CD4-positive, alpha-beta T cell treated with Interleukin-1 beta for 1 hour (primary cell): ENCODE measurements around the gene RFNG.

Experiments used
- DNase-seq, 2 donors: peaks; one replicate each; pipeline ENCODE4 v3.0.0-alpha.2; 2020 to 2022

RFNG gene

DNA sequence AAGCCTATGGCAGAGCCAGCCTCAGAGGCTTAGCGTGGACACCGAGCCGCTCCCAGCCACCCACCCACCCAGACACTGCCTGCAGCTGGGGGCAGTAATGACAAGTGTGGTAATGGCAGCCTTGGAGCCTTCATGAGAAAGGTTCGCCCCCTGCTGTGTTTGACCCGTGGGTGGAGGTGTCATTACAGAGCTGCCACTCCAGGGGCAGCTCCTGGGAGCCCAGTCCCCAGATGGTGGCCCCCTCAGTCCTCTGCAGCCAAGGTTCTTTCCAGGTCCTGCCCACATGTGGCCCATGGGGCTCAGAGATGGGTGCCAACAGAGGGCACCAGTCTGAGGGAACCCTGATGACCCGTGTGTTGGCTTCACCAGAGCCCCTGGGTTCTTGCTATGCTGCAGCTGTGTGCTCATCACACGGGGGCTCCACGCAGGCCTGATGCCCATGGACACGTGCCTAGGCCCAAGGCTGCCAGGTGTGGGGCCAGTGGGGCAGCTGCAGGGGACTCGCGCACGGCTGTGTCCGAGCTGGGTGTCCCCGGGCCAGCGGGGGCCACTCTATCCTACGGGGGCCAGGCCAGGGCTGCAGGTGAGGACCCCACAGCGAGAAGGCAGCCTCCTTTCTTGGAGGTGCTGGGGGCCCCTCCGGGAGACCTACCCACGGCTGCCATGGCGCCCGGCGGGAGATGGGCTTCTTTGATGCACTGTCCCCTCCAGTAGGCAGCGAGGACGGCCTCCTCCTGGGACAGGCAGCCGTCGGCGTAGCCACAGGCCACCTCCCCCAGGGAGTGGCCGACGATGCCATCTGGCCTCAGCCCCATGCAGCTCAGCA is 38.3 kb upstream of the RFNG start:
- DNase-seq = no peak

DNA sequence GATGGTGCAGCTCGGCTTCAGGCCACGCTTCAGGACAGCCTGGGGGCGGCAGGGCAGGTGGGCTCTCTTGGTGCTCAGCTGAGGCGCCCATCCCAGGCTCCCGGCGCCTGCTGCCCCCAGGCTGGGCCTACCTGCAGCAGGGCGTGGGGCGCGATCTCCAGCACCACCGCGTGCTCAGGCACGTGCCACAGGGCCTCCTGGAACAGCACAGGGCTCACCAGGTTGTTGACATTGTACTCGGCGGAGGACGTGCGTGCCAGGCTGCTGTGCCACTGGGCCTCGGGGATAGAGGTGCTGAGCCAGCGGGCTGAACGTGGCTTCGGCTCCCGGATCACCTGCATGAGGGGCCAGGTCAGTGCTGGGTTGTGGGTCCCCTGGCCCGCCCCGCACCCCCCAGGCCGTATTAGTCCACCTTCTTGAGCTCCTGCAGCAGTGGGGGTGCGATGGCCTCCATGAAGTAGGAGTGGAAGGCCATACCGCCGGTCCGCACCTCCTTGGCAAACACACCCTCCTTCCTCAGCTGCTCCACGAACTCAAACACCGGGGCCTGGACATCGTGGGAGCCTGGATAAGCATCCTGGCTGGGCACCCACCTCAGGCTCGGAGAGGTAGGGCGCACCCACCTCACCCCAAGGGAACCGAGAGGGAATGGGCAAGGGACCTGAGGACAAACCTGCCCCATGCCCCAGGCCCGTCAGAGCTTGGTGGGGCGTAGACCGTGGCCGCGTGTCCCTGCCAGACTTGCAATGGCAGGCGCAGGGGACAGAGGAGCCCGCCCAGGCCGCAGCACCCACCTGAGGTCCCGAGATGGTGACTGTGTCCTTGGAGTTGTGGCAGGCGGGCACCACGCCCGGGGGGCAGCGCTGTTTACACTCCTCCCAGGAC is 37.5 kb upstream of the RFNG start:
- DNase-seq = no peak

DNA sequence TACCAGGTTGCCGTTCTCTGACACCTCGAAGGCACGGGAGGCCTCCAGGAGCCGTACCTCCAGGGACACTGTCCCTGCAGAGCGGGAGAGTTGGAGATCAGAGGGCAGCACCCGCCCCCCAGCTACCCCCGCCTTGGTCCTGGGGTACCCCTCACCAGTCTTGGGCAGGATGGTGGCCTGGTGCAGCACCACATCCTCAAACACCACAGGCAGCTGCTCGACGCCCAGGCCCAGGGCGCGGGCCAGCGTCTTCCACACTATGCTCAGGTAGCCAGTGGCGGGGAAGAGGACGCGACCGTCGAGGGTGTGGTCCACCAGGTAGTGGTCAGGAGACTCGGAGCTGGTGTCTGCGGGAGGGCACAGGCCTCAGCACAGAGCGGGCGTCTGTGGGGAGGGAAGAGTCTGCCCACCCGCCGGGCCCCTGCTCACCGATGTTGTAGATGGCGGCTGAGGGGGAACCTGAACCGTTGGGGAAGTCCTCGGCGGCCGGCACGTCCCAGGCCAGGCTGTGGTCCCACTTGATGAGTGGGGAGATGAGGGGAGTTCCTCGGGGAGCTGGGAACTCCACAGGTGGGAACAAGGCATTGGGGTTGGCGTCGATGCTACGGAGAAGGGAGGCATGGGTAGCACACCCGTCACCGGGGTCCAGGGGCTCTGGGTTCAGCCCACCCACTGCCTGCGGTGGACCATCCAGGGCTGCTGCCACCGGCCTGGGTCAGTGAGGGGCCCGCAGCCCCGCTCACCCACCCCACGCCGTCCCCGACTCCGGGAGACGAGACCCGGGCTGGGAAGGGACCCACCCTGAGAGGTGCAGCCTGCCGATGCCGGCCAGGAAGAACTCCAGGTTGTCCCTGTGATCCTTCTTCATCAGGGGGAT is 36.6 kb upstream of the RFNG start:
- DNase-seq = no peak

DNA sequence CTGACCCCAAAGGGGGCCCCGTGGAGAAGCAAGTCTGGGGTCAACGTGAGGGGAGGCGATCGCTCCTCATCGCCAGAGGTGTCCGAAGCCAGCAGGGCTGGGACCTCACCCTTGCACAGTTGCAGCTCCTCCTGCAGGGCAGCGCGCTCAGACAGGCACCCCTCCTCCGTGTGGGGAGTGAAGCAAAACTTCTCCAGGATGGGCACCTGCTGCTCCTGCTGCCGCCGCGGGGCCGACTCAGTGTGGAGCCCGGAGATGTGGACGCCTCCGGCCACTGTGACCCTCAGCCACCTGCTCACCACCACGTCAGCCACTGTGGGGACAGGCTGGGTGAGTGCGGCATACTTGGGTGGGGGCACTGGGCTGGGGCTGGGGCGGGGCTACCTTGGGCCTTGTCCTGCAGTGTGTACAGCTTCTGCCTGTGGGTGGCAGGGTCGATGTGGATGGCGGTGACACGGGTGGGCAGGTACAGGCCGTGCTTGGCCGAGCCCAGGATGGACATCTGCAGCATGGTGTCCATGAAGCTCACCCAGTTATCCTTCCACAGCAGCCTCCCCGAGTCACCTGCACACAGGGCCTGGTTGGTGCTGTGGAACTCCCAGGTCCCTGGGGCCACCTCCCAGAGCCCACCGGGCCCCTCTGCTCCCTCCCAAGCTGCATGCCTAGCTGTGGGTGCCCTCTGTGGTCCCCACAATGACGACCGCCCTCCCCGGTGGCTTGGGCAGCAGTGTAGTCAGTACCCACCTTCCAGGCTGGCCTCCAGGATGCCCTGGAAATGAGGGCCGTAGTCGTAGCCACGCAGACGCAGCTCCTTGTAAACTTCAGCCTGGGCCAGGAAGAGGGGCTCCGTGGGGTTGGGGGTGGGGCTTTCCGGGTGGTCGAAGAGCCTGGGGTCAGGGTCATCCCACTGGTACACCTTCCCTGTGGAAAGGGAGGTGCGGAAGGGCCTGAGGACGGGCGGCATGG is 35.6 kb upstream of the RFNG start:
- DNase-seq = no peak

DNA sequence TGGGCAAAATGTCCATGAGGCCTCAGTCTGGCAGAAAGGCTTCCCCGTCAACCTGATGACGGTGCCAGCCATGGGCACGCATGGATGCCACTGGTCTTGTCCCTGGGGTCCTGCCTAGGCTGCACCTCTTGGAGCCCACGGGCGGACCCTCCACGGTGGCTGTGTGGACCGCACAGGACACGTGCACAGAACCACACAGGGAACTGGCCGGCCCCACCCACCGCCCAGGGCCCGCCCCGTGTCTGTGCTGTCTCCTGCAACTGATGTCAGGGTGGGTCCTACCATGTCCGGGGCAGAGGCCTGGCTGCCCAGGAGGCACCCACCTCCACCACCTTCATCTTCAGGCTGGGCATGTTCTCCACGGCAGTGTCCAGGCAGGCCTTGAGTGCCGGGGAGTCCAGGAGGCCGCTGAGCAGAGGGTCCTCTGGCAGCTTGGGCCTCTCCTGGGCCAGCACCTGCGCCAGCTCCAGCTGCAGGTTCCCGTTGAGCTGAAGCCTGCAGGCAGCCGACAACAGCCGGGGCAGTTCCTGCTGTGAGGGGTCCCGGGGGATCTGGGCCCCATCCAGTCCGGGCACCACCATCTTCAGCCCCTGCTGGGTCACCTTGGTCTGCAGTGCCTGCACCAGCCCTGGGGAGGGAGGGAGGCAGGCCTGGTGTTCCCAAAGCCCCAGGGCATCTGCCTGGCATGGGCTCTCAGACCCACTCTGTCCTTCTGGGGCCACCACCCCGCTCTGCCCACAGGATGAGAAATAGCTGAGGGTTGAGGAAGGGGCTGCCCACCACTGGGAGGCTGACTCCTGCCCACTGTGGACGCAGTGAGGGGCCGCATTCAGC is 34.5 kb upstream of the RFNG start:
- DNase-seq = no peak

DNA sequence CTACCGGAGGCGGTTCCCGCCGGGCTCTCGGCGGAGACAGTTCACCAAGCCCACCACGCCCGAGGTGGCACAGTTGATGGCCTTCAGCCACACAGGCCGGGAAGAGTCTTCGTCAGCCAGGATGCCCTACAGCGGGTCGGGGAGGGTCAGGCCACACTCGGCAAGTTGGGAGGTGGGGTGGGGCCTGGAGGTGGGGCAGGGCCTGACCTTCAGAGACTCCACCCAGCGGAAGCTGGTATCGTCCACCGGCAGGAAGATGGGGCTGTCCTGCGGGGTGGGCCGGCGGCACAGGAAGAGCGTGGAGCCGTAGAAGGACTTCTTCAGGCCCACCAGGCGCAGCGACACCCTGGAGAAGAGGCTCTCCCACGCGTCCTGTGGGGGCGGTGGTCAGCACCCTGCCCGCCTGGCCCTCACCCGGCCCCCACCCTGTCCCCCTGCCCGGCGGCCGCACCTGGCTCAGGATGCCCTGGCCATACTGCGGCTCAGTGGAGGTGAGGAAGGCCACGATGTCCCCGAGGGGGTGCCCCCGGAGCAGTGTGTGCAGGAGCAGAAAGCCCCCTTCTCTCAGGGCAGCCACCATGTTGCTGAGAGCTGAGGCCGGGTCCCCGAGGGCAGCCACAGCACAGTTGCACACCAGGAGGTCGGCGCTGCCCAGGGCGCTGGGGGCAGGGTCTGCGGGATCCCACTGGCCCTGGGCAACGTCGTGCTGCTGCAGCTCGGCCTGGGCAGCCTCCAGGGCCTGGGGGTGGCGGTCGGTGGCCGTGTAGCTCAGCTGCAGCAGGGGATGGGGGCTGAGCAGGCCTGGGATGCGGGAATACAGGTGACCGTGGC is 33.6 kb upstream of the RFNG start:
- DNase-seq = no peak

DNA sequence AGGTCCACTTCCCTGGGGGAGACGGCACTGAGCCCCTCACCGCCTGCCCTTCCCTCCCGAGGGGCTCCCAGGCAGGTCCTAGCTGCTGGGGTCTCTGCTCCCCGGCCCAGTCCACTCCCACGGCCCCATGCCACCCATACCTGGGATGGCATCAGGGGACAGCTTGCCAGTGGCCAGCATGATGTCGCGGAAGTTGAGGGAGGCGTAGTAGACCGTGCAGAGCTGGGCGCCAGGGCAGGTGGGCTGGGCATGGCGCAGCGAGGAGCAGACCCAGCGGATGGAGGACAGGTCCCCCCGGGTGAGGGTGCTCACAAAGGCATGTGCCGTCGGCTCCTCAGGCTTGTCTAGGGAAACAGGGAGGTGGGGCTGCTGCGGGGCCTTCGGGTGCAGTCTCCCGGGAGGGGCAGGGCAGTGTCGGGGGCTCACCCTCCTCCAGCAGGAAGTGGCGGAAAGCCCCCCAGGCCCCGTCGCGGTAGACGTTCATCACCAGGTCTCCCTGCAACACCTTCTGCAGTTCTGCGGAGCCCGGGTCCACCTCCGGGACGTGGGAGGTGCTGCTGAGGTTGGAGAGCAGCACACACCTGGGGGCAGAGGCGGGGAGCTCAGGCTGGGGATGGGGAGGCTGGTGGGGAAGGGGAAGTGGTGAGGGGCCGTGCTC is 32.9 kb upstream of the RFNG start:
- DNase-seq = no peak

DNA sequence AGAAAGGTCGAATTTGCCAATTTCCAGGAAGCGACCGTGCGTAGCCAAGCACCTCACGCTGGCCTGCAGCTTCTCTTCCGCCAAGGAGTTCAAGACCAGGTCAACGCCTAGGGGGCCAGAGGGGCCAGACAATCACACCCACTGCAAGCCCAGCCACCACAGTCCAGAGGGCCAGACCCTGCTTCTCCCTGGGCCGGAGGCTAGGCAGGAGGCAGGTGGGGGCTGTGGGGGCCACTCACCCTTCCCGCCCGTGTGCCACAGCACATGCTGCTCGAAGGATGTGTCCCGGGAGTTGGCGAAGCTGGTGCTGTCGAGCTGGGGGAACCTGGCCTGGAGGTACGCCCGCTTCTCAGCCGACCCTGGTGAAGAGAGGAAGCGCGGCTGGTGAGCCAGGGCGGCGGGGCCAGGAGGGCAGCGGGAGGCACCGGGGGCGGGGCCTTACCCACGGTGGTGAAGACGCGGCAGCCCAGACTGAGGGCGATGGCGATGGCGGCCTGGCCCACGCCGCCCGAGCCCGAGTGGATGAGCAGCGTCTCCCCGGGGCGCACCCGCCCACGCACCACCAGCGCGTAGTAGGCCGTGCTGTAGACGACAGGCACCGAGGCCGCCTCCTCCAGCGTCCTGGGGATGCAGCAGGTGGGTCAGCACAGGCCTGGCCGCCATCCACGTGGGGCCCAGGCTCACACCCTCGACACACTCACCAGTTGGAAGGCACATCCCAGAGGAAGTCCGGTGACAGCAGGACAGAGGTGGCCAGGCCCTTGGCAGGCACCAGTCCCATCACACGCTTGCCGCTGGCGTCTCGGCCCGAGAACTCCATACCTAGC is 32.1 kb upstream of the RFNG start:
- DNase-seq = no peak

DNA sequence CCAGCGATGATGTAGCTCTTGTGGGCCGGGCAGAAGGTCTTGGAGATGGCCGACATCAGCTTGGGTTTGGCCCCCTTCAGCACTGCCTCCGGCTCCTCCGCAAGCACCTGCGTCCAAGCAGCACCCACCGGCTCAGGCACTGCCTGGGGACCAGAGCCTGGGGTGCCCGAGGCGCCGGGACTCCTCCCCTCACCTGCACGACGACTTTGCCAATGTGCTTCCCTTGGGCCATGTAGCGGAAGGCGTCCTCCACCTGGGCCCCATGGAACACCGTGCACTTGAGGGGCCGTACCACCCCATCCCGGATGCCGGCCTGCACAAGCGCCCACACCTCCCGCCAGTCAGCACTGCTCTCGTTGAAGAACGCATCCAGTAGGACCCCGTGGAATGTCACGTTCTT is 31.4 kb upstream of the RFNG start:
- DNase-seq = no peak

DNA sequence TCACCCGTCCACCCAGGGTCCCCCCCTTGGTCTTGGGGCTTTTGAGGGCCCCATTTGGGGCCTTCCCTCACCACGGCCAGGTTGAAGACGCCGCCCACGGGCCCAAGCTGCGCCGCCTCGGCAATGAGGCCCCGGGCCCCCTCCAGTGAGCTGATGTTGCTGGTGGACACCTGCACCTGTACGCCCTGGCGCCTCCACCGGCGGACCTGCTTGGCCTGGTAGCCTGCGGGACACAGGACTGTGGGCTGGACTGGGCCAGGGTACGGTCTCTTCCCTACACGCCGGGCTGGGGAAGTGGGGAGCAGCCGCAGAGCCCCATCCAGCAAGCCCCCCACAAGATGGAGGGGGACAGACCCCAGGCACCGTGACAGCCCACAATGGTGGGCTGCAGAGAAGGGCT is 30.8 kb upstream of the RFNG start:
- no peak for DNase-seq

DNA sequence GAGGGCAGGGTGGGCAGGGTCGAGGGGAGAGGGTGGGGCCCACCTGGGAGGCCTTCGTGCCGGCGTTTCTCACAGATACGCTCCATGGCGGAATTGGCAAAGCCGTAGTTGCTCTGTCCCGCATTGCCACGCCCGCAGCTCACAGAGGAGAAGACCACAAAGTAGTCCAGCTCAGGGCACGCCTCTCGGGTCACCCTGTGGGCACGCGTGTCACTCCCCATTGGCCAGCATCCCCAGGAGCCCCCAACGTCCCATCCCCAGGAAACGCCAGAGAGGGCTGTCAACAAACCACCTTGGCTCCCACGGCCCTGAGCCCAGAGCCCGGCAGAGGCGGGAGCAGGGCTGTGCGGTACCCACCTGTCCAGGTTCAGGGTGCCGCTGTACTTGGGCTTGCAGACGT is 30.4 kb upstream of the RFNG start:
- no peak for DNase-seq

DNA sequence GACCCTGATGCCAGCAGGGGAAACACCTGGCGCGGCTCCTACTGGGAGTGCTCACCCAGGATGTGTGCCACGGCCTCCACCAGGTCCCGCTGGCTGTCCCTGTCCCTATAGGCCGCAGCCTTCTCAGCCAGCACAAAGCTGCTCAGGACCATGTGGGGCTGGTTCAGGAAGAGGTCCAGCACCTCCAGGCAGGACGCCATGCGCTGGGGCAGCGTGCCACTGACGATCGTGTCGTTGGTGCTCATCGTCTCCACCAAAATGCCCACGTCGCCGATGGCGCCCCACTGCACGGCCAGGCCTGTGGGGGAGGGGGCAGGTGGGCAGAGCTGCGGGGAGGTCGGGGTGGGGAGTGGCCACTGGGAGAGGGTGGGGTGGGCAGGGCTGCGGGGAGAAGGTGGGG is 29.9 kb upstream of the RFNG start:
- no peak for DNase-seq

DNA sequence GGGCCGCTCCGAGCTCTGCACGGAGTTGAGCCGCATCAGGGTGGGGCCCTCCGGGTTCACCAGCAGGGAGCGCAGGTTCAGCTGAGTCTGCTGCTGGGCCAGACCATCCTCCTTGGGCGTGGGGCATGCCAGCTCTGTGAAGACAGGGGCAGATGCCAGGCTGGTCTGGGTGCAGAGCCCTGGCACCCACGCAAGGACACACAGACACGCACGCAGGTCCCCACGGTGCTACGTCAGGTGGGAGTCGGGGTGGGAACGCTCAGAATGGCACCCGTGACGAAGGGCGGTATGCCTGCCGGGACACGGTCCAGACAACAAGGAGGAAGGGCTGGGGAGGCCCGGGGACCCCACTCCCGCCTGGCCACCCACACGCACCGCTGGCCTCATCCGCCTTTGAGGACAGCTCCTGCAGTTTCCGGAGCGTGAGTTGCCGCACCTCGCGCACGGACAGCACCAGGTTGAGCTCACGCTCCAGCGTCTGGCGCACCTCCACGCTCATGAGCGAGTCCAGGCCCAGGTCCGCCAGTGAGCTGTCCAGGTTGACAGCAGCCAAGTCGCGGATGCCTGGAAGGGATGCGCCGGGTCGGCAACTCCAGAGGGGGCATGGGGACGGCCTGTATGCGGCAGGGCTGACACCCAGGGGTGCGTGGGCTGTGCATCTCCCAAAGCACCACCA is 29.3 kb upstream of the RFNG start:
- DNase-seq = no peak

DNA sequence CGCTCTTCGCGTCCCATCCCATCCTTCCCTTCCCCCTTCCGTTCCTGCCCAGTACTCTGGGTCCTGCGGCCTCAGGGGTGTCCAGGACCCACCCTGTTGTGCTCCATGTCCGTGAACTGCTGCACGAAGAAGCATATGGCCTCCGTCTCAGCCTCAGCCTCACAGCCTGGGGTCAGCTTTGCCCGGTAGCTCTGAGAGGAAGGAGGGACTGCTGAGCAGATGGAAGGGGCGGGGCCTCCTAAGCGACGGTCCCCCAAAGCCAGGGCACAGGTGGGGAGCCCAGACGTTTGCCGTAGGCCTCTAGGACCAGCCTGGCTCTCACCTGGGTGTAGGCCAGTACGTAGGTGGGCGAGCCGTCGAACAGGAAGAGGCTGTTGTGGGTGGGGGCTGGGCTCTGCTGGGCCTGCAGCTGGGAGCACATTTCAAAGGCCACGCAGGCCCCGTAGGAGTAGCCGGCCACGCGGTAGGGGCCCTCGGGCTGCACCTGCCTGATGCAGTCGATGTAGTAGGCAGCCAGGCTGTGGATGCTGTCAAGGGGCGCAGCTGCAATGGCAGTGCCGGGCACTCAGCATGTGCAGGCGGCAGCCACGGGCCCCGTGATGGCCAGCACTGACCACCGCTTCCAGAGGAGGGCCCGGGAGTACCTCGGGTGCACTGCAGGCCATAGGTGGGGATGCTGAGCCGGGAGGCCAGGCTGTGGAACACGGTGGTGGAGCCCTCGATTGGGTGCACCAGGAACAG is 28.6 kb upstream of the RFNG start:
- no peak for DNase-seq

DNA sequence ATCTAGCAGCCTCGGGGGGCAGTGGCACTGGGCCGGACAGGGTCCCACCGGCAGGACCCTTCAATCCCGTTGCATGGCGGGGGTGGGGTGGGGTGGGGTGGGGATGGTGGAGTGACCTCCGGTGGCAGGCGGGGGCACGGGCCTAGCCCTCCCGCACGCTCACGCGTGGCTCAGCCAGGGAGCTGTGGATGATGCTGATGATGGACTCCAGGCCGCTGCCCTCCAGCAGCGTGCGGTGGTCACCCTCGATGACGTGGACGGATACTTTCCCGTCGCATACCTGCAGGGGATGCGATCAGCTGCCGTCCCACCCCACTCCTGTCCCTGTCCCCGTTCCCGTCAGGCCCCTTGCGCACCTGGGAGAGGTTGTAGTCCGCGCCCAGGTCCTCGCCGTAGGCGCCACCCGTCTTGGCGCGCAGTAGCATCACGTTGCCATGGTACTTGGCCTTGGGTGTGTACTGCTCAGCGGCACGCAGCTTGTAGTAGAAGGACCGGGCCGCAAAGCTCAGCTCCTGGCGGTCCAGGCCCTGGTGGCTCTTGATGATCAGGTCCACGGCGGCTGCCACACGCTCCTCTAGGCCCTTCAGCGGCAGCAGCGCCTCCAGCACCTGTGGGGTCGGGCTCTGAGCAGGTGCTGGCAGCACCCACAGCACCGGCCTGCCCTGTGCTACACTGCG is 27.5 kb upstream of the RFNG start:
- no peak for DNase-seq

DNA sequence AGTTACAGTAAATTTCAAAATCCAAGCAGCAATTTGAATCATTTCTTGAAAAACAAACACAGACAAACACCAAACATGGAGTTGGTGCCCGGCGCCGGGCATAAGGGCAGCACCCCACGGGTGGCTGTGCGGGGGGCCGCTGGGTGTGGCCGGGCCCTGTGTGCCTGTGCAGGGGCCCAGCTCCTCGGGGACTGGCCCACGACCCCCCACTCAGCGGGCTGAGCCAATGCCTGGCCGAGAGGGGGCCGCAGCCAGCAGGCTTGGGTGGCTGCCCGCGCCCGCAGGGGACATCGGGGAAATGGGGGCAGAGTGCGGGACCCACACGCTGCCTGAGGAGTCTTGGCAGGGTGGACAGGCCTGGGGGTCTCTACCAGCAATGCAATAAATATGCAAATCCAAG is 26.8 kb upstream of the RFNG start:
- no peak for DNase-seq
